ENCODE results near the gene MITF. TPM values are rescaled to one million over a fixed set of nuclear protein-coding genes. Genes with fewer than 3 reads are reported as not detected.

MITF gene
- total RNA-seq, 4 donors from 2014 or later: 12.2 to 20.9 (median 17.1) TPM

DNA sequence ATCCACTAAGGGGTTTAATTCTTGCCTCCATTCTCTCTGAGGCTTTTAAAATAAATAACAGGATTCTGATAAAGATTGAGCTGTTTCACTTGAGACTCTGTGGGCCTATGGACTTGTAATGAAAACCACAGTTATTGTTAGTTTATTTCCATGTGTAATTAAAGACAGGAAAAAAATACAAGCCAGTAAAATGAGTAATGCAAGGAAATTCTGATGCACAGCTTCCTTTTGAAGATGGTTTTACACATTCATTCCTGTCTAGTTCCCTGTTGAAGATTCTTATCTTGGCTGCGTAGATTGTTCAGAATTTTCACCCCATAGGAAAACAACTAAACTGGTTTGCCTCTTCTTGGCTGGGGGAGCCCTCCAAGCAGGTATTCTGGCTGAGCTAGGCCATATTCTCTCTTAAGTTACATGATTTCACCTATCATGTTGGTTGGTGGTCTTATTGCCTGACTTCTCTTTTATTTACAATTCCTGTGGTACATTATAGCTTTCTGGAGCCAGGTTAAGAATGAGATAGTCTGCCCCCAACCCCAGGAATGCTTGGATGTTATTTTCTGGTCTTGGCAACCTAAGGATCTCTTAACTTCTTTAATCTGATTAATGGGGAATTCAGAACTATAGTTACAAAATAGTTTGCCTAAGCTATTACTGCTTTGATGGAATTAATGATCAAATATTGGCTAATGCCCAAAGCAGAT lies 67.6 kb downstream of the MITF start:
- no peaks in the 10 kb centered on the region for H3K27me3 ChIP-seq
- WGBS, 2 donors (ENCODE audit: low coverage in 1 of 2): 77% methylated on average over 1 of the region's 1 CpG; no CpG with 5 or more reads in 1 of the 2 donors
- no peak for DNase-seq
- H3K4me3 ChIP-seq: no peak overlapping the region
- in situ Hi-C loops (cut with MboI; ENCODE audit: low pct_ligation_motif_present in 1 of 4, low pct_unique_long_range_greater_than_20kb in 1 of 4, low sequenced_read_pairs in 3 of 4): no loop called here
- H3K27ac ChIP-seq: no peak overlapping the region
- TF ChIP-seq, protein P1, sequence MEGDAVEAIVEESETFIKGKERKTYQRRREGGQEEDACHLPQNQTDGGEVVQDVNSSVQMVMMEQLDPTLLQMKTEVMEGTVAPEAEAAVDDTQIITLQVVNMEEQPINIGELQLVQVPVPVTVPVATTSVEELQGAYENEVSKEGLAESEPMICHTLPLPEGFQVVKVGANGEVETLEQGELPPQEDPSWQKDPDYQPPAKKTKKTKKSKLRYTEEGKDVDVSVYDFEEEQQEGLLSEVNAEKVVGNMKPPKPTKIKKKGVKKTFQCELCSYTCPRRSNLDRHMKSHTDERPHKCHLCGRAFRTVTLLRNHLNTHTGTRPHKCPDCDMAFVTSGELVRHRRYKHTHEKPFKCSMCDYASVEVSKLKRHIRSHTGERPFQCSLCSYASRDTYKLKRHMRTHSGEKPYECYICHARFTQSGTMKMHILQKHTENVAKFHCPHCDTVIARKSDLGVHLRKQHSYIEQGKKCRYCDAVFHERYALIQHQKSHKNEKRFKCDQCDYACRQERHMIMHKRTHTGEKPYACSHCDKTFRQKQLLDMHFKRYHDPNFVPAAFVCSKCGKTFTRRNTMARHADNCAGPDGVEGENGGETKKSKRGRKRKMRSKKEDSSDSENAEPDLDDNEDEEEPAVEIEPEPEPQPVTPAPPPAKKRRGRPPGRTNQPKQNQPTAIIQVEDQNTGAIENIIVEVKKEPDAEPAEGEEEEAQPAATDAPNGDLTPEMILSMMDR (IDR thresholded peaks at IDR 0.05): no peak
- TF ChIP-seq POLR2A (IDR thresholded peaks at IDR 0.05) (no peak), POLR2AphosphoS5 (IDR thresholded peaks at IDR 0.05) (no peak), EP300 (IDR thresholded peaks at IDR 0.05; ENCODE audit: low read depth) (no peak)
- intact Hi-C loops (cut with DNase I; ENCODE audit: low total_unique reads): no loop called here
- H3K4me1 ChIP-seq: peaks cover 0 to 26% (median 5%) of the 10 kb centered on the region in 4 donors
- H3K9me3 ChIP-seq: no peaks in the 10 kb centered on the region
- H3K36me3 ChIP-seq: no peaks in the 10 kb centered on the region

DNA sequence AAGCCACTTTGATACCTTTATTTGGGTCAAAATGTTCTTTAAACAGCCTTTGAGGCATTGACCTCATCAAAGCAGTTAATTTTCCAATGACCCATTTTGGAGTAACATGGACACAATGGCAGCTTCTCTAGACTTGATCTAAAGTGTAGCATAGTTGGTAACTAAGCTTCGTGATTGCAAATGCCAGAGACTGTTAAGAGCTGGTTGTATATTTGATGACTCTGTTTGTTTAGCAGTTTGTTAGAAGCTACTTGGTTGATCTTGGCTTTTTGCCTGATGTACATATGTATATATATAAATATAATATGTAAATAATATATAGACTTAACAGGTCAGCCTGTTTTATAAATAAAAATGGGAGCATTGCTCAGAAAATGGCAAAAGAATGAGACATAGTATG lies 68.4 kb downstream of the MITF start:
- in situ Hi-C loops (cut with MboI; ENCODE audit: low pct_ligation_motif_present in 1 of 4, low pct_unique_long_range_greater_than_20kb in 1 of 4, low sequenced_read_pairs in 3 of 4) (no loop called here), intact Hi-C loops (cut with DNase I; ENCODE audit: low total_unique reads) (no loop called here)
- no peak overlapping the region for H3K4me3 ChIP-seq
- H3K27me3 ChIP-seq: no peaks in the 10 kb centered on the region
- WGBS, 2 donors (ENCODE audit: low coverage in 1 of 2): 64 to 68% methylated on average over 1 of the region's 1 CpG
- H3K36me3 ChIP-seq: no peaks in the 10 kb centered on the region
- no peaks in the 10 kb centered on the region for H3K9me3 ChIP-seq
- no peak overlapping the region for H3K27ac ChIP-seq
- peaks cover 0 to 33% (median 8%) of the 10 kb centered on the region in 4 donors for H3K4me1 ChIP-seq
- DNase-seq: no peak
- TF ChIP-seq, protein P1 (IDR thresholded peaks at IDR 0.05): no peak
- TF ChIP-seq EP300 (IDR thresholded peaks at IDR 0.05; ENCODE audit: low read depth): no peak
- no peak for TF ChIP-seq POLR2AphosphoS5 (IDR thresholded peaks at IDR 0.05)
- no peak for TF ChIP-seq POLR2A (IDR thresholded peaks at IDR 0.05)

DNA sequence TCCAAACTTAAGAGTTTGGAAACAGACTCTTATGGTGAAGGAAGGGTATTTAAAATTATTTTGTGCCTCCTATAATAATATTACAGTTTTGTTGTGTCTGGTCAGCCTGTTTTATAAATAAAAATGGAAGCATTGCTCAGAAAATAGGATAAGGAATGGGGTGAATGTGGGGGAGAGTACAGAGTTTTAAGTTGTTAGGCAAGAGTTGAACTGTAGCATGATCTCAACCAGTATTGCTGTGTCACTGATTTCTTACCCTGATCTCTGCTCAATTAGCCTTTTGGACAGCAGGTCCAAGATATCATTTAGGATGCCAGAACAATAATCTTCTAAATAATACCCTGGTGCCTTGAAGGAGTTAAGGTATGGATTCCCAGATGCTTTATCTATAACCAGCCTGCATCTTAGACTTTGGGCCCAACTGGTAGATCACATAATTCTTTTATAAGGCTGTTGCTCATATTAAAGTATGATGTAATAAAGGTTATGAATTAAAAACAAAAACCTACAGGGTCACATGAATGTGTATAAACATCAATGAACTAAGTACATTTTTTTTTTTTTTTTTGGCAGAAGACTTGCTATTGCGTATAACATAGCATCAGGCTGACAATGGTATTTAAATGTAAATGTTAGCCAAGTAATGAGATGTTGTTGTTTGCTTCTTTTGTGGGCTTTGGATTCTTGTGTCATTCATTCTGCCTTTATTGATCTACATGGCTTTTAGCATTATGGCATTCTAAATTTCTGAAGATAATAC lies 70.0 kb downstream of the MITF start:
- H3K4me1 ChIP-seq: peaks cover 0 to 26% (median 5%) of the 10 kb centered on the region in 4 donors
- H3K9me3 ChIP-seq: no peaks in the 10 kb centered on the region
- in situ Hi-C loops (cut with MboI; ENCODE audit: low pct_ligation_motif_present in 1 of 4, low pct_unique_long_range_greater_than_20kb in 1 of 4, low sequenced_read_pairs in 3 of 4): no loop called here
- 67 to 83% methylated on average over 1 of the region's 1 CpG for WGBS, 2 donors (ENCODE audit: low coverage in 1 of 2)
- no peak overlapping the region for H3K27ac ChIP-seq
- H3K27me3 ChIP-seq: no peaks in the 10 kb centered on the region
- H3K36me3 ChIP-seq: no peaks in the 10 kb centered on the region
- intact Hi-C loops (cut with DNase I; ENCODE audit: low total_unique reads): no loop called here
- no peak overlapping the region for H3K4me3 ChIP-seq
- no peak for DNase-seq
- TF ChIP-seq, protein P1 (IDR thresholded peaks at IDR 0.05): no peak
- TF ChIP-seq POLR2AphosphoS5 (IDR thresholded peaks at IDR 0.05) (no peak), EP300 (IDR thresholded peaks at IDR 0.05; ENCODE audit: low read depth) (no peak), POLR2A (IDR thresholded peaks at IDR 0.05) (no peak)
